Duodenal mucosa (tissue), 2 donors: Measurements from ENCODE around the gene ZNF324.
A peak's percentile ranks its signal among the peaks of the same experiment; 100 is the strongest.

Source experiments
- H3K27ac ChIP-seq: one replicate; pipeline ENCODE4 v1.7.0; 2013; ENCODE audit warnings: low read depth, low read length
- H3K27me3 ChIP-seq, 2 donors: one replicate each; pipeline ENCODE4 v1.7.0; 2013; ENCODE audit warnings: low read length in 2 of 2, control low read depth in 1 of 2; ENCODE audit not compliant: insufficient read depth in 2 of 2, control insufficient read depth in 1 of 2
- H3K36me3 ChIP-seq, 2 donors: one replicate each; pipeline ENCODE4 v1.7.0; 2013; ENCODE audit warnings: low read length in 2 of 2, control low read depth in 1 of 2; ENCODE audit not compliant: insufficient read depth in 2 of 2, control insufficient read depth in 1 of 2
- H3K4me1 ChIP-seq, 2 donors: one replicate each; pipeline ENCODE4 v1.7.0; 2013; ENCODE audit warnings: low read length in 2 of 2, control low read depth in 1 of 2; ENCODE audit not compliant: insufficient read depth in 2 of 2, control insufficient read depth in 1 of 2
- H3K4me3 ChIP-seq, 2 donors: one replicate each; pipeline ENCODE4 v1.7.0; 2013; ENCODE audit warnings: low read length in 2 of 2, low read depth in 1 of 2
- H3K9ac ChIP-seq, 2 donors: one replicate each; pipeline ENCODE4 v1.7.0; 2013; ENCODE audit warnings: low read length in 2 of 2, low read depth in 1 of 2
- H3K9me3 ChIP-seq, 2 donors: one replicate each; pipeline ENCODE4 v1.7.0; 2013; ENCODE audit warnings: low read length in 2 of 2, control low read depth in 1 of 2; ENCODE audit not compliant: control insufficient read depth in 1 of 2

ZNF324 gene

DNA sequence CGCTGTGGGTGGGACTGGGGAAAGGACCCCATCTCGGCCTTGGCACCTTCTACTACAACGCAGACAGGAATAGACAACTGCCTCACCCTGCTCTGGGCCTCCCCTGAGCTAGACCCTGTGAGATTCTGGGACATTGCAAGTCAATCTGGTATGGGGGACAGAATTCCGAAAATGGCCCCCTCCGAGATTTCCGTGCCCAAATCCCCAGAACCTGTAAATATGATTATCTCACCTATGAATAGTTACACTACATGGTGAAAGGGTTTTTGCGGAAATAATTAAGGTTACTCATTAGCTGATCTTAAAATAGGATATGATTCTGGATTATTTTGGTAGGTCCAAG lies 53.3 kb downstream of the ZNF324 start:
- Histone ChIP-seq H3K4me3 (peak overlapping the region; percentile 73 to 88), H3K9ac (peak overlapping the region; percentile 90 to 92), H3K27ac (peak overlapping the region; percentile 98), H3K27me3 (no peaks in the 10 kb centered on the region), H3K9me3 (no peaks in the 10 kb centered on the region), H3K4me1 (peaks cover 19 to 36% of the 10 kb centered on the region in 2 donors), H3K36me3 (peaks cover 8 to 19% of the 10 kb centered on the region in 2 donors)

GRCh38 chr19:58521651-58522050 lies 54.8 kb downstream of the ZNF324 start:
- H3K9me3 ChIP-seq: no peaks in the 10 kb centered on the region
- H3K27ac ChIP-seq: no peak overlapping the region

GRCh38 chr19:58522709-58523108 lies 55.8 kb downstream of the ZNF324 start:
- H3K36me3 ChIP-seq: no peaks in the 10 kb centered on the region
- no peak overlapping the region for H3K4me3 ChIP-seq
- H3K9me3 ChIP-seq: no peaks in the 10 kb centered on the region
- H3K27ac ChIP-seq: no peak overlapping the region
- no peak overlapping the region for H3K9ac ChIP-seq
- no peaks in the 10 kb centered on the region for H3K27me3 ChIP-seq
- peaks cover 19 to 25% of the 10 kb centered on the region in 2 donors for H3K4me1 ChIP-seq

More at GRCh38 chr19:58521651-58522050, 54.8 kb downstream of the ZNF324 start:
- H3K27me3 ChIP-seq: no peaks in the 10 kb centered on the region
- H3K36me3 ChIP-seq: peaks cover 2 to 10% of the 10 kb centered on the region in 2 donors
- peak overlapping the region in 1 of 2 donors; percentile 8 for H3K9ac ChIP-seq
- no peak overlapping the region for H3K4me3 ChIP-seq
- peaks cover 19 to 30% of the 10 kb centered on the region in 2 donors for H3K4me1 ChIP-seq
